Naive B cell (primary cell): ENCODE results near the gene TNXB. TPM values are rescaled to one million over a fixed set of nuclear protein-coding genes. Genes with fewer than 3 reads are reported as not detected.
"Not testable (repeated sequence)": the region's sequence is repeated elsewhere in the genome, so short reads cannot be mapped to it uniquely, and the experiment has no call there.

ENCODE experiments used
- ATAC-seq, 2 donors: fragments of 150-1000 bp; cut with Tn5 transposase; 2 replicates each; pipeline ENCODE4 v1.10.0; 2021; ENCODE audit warnings: low read depth in 2 of 2, mild to moderate bottlenecking in 2 of 2, moderate library complexity in 2 of 2
- DNase-seq: peaks from one replicate; pipeline ENCODE4 v3.0.0; 2022
- H3K27ac Mint-ChIP-seq, 6 donors: one replicate each; pipeline ENCODE4 v1.8.0; 2020 to 2022; ENCODE audit warnings: mild to moderate bottlenecking in 6 of 6, mixed read lengths in 6 of 6, moderate library complexity in 5 of 6, inconsistent platforms in 2 of 6
- H3K27me3 Mint-ChIP-seq, 3 donors: one replicate each; pipeline ENCODE4 v1.8.0; 2021 to 2022; ENCODE audit warnings: mixed read lengths in 3 of 3, mild to moderate bottlenecking in 1 of 3
- H3K36me3 Mint-ChIP-seq, 2 donors: one replicate each; pipeline ENCODE4 v1.8.0; 2020 to 2022; ENCODE audit warnings: mixed read lengths in 2 of 2, inconsistent platforms in 1 of 2, mild to moderate bottlenecking in 1 of 2
- H3K4me1 Mint-ChIP-seq, 3 donors: one replicate each; pipeline ENCODE4 v1.8.0; 2020 to 2022; ENCODE audit warnings: mixed read lengths in 3 of 3, inconsistent platforms in 1 of 3, mild to moderate bottlenecking in 1 of 3, moderate library complexity in 1 of 3
- H3K4me3 Mint-ChIP-seq, 8 donors: one replicate each; pipeline ENCODE4 v1.8.0; 2020 to 2022; ENCODE audit warnings: mild to moderate bottlenecking in 8 of 8, mixed read lengths in 8 of 8, moderate library complexity in 8 of 8, inconsistent platforms in 2 of 8
- H3K9me3 Mint-ChIP-seq, 7 donors: one replicate each; pipeline ENCODE4 v1.8.0; 2020 to 2022; ENCODE audit warnings: mixed read lengths in 7 of 7, mild to moderate bottlenecking in 5 of 7, inconsistent platforms in 2 of 7, moderate library complexity in 1 of 7
- polyA plus RNA-seq, 6 donors: library from polyadenylated mRNA; unstranded; fragments of 300-500 nt; fragmentation: Illumina TruSeq; gene quantifications; one replicate each; pipeline ENCODE4 v1.2.3, GENCODE V29; 2021; ENCODE audit warnings: low read depth in 6 of 6

TNXB gene
- polyA plus RNA-seq, 6 donors from 2014 or later, result 0.23 to 0.44 TPM; not detected in 4

DNA sequence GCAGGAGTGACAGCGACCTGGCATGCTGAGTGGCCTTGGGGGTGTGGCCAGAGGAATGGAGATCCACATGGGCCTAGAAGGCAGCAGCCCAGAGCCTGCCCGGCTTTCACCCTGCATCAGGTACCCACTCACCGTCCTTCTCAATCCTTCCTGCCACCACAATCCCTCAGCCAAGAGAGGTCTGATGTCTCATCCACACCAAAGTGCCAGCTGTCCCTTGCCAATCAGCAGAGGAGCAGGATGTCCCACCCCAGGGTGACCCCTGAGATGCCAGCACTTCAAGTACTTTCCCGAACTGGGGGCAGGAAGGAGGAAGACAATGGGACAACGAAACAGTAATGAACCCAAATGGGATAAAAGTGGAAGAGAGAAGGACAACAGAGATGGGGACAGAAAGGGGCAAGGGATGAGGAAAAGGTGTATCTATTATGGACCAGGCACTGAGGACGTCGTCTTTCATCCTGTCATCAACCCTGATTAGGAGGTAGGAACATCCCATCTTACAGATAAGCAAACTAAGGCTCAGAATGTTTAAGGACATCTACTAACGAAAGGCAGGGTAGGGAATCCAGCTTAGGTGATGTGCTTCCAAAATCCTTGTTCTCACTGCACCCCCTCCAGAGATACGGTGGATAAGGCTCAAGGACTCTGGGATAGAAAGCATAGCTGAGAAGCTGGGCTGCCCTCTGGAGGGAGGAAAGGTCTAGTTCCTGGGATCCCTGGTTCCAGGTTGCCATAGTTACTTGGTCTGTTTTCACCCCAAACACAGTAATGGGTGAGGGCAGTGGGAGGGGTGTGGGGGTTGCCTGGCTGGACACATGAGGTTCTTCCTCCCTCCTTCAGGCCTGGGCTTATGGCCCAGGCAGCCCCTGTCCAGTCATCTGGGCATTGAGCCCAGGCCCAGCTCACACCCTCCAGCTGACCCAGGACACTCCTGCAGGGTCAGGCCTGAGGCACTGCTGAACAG lies 4.5 kb upstream of the TNXB start:
- no peaks in the 10 kb centered on the region for H3K9me3 Mint-ChIP-seq
- no peak for DNase-seq
- H3K4me1 Mint-ChIP-seq, result peaks cover 20 to 44% (median 39%) of the 10 kb centered on the region in 3 donors
- no peak overlapping the region for H3K4me3 Mint-ChIP-seq
- ATAC-seq, result no peak
- peaks cover 0 to 21% of the 10 kb centered on the region in 2 donors for H3K36me3 Mint-ChIP-seq
- H3K27ac Mint-ChIP-seq, result peak overlapping the region in 4 of 6 donors; percentile 66 to 86 (median 72)
- peaks cover 0 to 5% (median 5%) of the 10 kb centered on the region in 3 donors for H3K27me3 Mint-ChIP-seq

GRCh38 chr6:32112431-32112980 lies 3.4 kb upstream of the TNXB start:
- no peak for ATAC-seq

GRCh38 chr6:32111424-32112066 lies 2.4 kb upstream of the TNXB start:
- Mint-ChIP-seq H3K9me3 (no peaks in the 10 kb centered on the region), H3K4me1 (peaks cover 28 to 52% (median 52%) of the 10 kb centered on the region in 3 donors), H3K36me3 (peaks cover 0 to 20% of the 10 kb centered on the region in 2 donors), H3K4me3 (no peak overlapping the region), H3K27me3 (peaks cover 8 to 27% (median 26%) of the 10 kb centered on the region in 3 donors), H3K27ac (peak overlapping the region in 4 of 6 donors; percentile 46 to 87 (median 58))
- ATAC-seq (no peak), DNase-seq (no peak)

More at GRCh38 chr6:32112431-32112980, 3.4 kb upstream of the TNXB start:
- Mint-ChIP-seq H3K27me3 (peaks cover under 1 to 17% (median 16%) of the 10 kb centered on the region in 3 donors), H3K9me3 (no peaks in the 10 kb centered on the region), H3K4me3 (no peak overlapping the region), H3K27ac (peak overlapping the region in 4 of 6 donors; percentile 44 to 90 (median 76)), H3K4me1 (peaks cover 27 to 51% (median 50%) of the 10 kb centered on the region in 3 donors), H3K36me3 (peaks cover 0 to 21% of the 10 kb centered on the region in 2 donors)
- no peak for DNase-seq

- ATAC-seq (no peak), DNase-seq (no peak)
- H3K4me3 Mint-ChIP-seq, result no peak overlapping the region
- H3K9me3 Mint-ChIP-seq, result no peaks in the 10 kb centered on the region
- H3K4me1 Mint-ChIP-seq, result peaks cover 28 to 55% (median 46%) of the 10 kb centered on the region in 3 donors
- peaks cover 0 to 17% of the 10 kb centered on the region in 2 donors for H3K36me3 Mint-ChIP-seq
- H3K27ac Mint-ChIP-seq, result no peak overlapping the region
- H3K27me3 Mint-ChIP-seq, result peaks cover 15 to 36% (median 35%) of the 10 kb centered on the region in 3 donors
These were observed 1.5 kb upstream of the TNXB start for GRCh38 chr6:32110632-32111031.

GRCh38 chr6:32109765-32110160 lies 625 bp upstream of the TNXB start:
- H3K4me3 Mint-ChIP-seq, result no peak overlapping the region
- DNase-seq (no peak), ATAC-seq (no peak)
- H3K27me3 Mint-ChIP-seq, result peaks cover 22 to 44% (median 44%) of the 10 kb centered on the region in 3 donors
- H3K4me1 Mint-ChIP-seq, result peaks cover 28 to 50% (median 42%) of the 10 kb centered on the region in 3 donors
- H3K9me3 Mint-ChIP-seq, result no peaks in the 10 kb centered on the region
- peaks cover 0 to 11% of the 10 kb centered on the region in 2 donors for H3K36me3 Mint-ChIP-seq
- peak overlapping the region in 1 of 6 donors; percentile 77 for H3K27ac Mint-ChIP-seq

DNA sequence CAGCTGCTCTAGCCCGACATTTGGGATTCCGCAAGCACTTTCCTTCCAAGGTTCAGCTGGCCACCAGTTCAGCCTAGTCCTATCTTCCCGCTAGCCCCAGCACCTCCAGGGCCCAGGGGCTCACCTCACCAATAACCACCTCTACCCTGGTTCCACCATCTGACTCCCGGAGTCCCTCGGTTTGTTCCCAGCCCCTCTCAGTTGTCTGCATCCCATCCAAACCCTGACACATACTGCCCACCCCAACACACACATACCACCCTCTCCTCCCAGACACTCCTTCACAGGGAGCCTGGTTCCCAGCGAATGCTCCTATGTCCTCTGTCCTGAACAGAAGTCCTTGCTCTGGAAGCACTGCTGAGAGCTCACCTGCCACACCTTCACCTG lies 418 bp downstream of the TNXB start:
- Mint-ChIP-seq H3K9me3 (peaks cover 0 to 3% (median 0%) of the 10 kb centered on the region in 7 donors), H3K36me3 (peaks cover 0 to 8% of the 10 kb centered on the region in 2 donors), H3K27me3 (peaks cover 22 to 54% (median 53%) of the 10 kb centered on the region in 3 donors), H3K27ac (peak overlapping the region in 2 of 6 donors; percentile 7 to 53), H3K4me3 (no peak overlapping the region), H3K4me1 (peaks cover 28 to 48% (median 42%) of the 10 kb centered on the region in 3 donors)
- DNase-seq (no peak), ATAC-seq (no peak)

DNA sequence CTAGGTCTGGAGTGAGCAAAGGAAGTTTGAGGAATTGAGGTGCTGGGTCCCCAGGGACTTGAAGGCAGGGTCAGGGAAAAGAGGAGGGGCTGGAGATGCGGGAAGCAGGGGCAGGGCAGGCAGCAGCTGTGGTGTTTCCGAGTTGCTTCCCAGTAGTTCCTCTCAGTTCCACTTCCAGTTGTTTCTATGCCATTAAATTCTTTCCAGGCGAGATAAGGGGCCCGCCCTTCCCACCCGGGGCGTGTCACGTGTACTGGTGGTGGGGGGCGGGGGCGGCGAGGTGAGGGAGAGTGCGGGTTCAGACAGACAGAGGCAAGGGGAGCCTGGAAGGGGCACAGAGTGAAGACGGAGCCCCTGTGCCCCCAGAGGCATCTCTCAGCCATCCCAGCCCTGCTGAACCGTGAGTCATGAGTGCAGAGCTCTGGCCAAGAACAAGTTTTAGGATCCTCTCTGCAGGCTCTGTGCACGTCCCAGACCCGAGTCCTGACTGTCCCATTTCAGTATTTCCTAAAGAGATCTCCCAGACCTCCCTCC lies 977 bp downstream of the TNXB start:
- Mint-ChIP-seq H3K4me1 (peaks cover 27 to 42% (median 42%) of the 10 kb centered on the region in 3 donors), H3K27me3 (peaks cover 22 to 60% (median 58%) of the 10 kb centered on the region in 3 donors)
- no peak for ATAC-seq

DNA sequence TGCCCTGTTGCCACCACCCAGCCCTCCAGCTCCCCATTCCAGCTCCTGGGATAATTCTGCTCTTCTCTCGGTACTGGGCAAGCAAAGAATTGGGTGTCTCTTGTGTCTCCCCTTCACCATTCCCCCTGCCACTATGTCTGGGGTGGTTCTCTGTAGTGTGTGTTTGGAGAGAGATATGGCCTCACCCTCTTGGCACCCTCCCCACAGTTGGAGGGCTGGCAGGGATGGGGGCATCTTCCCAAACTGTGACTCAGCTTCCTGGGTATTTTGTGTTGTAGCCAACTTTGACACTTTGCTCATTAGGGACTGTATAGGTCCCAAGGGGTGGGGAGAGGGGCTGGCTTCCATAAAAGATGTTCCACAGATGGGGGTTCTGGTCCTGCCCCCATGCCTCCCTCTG lies 1.7 kb downstream of the TNXB start:
- DNase-seq, result no peak
- H3K4me3 Mint-ChIP-seq, result peak overlapping the region in 1 of 8 donors; percentile 10
- H3K9me3 Mint-ChIP-seq, result peaks cover 0 to 4% (median 1%) of the 10 kb centered on the region in 7 donors
- ATAC-seq, result no peak
- peaks cover 0 to 8% of the 10 kb centered on the region in 2 donors for H3K36me3 Mint-ChIP-seq
- peaks cover 27 to 62% (median 58%) of the 10 kb centered on the region in 3 donors for H3K27me3 Mint-ChIP-seq
- peaks cover 25 to 39% (median 35%) of the 10 kb centered on the region in 3 donors for H3K4me1 Mint-ChIP-seq
- peak overlapping the region in 1 of 6 donors; percentile 32 for H3K27ac Mint-ChIP-seq

More for the DNA sequence above, 977 bp downstream of the TNXB start:
- no peak overlapping the region for H3K27ac Mint-ChIP-seq
- peaks cover 0 to 8% of the 10 kb centered on the region in 2 donors for H3K36me3 Mint-ChIP-seq
- no peak overlapping the region for H3K4me3 Mint-ChIP-seq
- DNase-seq, result no peak
- H3K9me3 Mint-ChIP-seq, result peaks cover 0 to 4% (median 1%) of the 10 kb centered on the region in 7 donors

GRCh38 chr6:32105433-32105832 lies 3.7 kb downstream of the TNXB start:
- ATAC-seq, result no peak
- H3K36me3 Mint-ChIP-seq, result peaks cover 0 to 8% of the 10 kb centered on the region in 2 donors
- H3K27ac Mint-ChIP-seq, result no peak overlapping the region
- H3K27me3 Mint-ChIP-seq, result peaks cover 34 to 64% (median 61%) of the 10 kb centered on the region in 3 donors
- DNase-seq, result no peak
- H3K4me3 Mint-ChIP-seq, result no peak overlapping the region
- H3K4me1 Mint-ChIP-seq, result peaks cover 21 to 30% (median 29%) of the 10 kb centered on the region in 3 donors
- peaks cover 0 to 8% (median 1%) of the 10 kb centered on the region in 7 donors for H3K9me3 Mint-ChIP-seq

GRCh38 chr6:32102255-32102654 lies 6.9 kb downstream of the TNXB start:
- DNase-seq (no peak), ATAC-seq (no peak)
- H3K9me3 Mint-ChIP-seq, result peaks cover 0 to 8% (median 1%) of the 10 kb centered on the region in 7 donors
- H3K36me3 Mint-ChIP-seq, result peaks cover 0 to 16% of the 10 kb centered on the region in 2 donors
- H3K4me1 Mint-ChIP-seq, result peaks cover 0 to 8% (median 0%) of the 10 kb centered on the region in 3 donors
- H3K27me3 Mint-ChIP-seq, result peaks cover 40 to 77% (median 72%) of the 10 kb centered on the region in 3 donors
- H3K4me3 Mint-ChIP-seq, result no peak overlapping the region
- no peak overlapping the region for H3K27ac Mint-ChIP-seq

DNA sequence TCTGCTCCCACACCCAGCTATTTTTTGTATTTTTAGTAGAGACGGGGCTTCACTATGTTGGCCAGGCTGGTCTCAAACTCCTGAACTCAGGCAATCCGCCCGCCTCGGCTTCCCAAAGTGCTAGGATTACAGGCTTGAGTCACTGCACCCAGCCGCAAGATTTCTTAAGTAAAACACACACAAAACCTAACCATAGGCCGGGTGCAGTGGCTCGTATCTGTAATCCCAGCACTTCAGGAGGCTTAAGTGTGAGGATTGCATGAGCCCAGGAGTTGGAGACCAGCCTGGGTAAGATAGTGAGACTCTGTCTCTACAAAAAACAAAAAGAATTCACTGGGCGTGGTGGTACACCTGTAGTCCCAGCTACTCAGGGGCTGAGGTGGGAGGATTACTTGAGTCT lies 8.9 kb downstream of the TNXB start:
- Mint-ChIP-seq H3K27me3 (peaks cover 26 to 72% (median 70%) of the 10 kb centered on the region in 3 donors), H3K27ac (peak overlapping the region in 1 of 6 donors; percentile 22)
- not testable (repeated sequence) for H3K9me3 Mint-ChIP-seq, ATAC-seq, H3K4me3 Mint-ChIP-seq, H3K36me3 Mint-ChIP-seq, DNase-seq, H3K4me1 Mint-ChIP-seq

DNA sequence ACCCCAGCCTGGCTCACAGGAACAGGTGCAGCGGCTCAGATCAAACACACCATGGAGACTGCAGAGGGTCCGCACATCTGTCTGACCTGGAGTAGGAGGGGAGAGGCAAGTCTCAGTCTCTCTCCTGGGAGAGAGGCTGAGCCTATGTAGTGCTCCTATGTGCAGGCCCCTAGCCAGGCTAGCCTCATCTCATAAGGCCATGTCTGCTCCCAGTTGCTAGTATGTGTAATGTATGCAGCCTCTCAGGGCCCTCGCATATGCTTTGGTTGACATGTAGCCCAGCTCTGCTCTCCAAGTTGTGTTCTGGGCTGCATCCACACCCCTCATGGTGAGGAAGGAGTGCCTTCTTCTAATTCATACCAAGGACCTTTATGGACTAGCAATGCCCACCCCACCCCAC lies 11.8 kb downstream of the TNXB start:
- Mint-ChIP-seq H3K27ac (no peak overlapping the region), H3K9me3 (peaks cover 0 to 4% (median 0%) of the 10 kb centered on the region in 7 donors), H3K4me1 (peaks cover 0 to 4% (median 4%) of the 10 kb centered on the region in 3 donors), H3K36me3 (peaks cover 0 to 8% of the 10 kb centered on the region in 2 donors), H3K27me3 (peaks cover 29 to 72% (median 59%) of the 10 kb centered on the region in 3 donors), H3K4me3 (peak overlapping the region in 3 of 8 donors; percentile 11 to 37 (median 16))
- DNase-seq (no peak), ATAC-seq (no peak)
